Activated CD8-positive, alpha-beta memory T cell treated with anti-CD3 and anti-CD28 coated beads for 48 hours (primary cell): ENCODE results near the gene NTRK2.

Source experiments
- DNase-seq, 3 experiments: peaks; one replicate each; pipeline ENCODE4 v3.0.0-alpha.2; 2020; ENCODE audit warnings: low read depth in 2 of 3, low spot score in 2 of 3

NTRK2 gene

DNA sequence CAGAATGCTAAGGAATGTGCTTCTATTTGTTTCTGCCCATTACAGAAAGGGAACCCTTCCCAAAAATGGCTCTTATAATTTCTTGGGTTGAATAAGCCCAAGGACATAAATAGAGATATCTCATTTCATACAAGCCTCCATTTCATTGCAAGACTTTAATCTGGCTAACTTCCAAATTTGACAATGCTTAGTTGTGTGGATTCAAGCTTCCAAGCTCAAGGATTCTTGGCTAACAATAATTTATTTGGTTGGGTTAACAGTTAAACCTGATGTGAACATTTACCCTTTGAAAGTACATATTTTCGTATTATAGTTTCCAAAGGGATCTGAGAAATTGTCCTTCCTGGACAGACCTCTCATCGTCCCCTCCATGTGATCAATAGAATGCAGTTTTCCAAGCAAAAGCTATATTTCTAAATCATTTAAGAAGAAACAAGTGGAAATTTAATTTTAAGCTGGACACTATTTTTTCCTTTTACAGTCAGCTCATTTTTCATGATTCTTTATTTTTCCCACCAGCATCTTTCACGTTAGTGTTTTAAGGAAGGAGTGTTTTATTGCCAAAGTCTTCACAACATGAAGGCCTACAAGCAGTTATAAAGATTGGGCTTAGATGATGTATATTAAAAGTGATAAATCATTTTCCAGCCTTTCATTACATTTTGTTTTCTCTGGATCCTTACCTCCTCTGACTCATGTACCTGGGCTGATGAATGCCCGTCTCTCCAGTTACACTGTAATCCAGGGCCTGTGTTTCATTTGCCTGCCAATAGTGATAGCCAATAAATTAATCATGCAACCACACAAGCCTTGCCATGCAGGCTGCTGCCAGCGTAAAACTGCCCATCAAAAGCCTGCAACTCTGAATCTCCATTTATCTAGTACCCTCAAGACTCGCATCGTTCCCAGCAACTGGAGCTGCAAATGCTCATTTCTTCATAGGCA is 176.7 kb downstream of the NTRK2 start:
- no peak for DNase-seq

- DNase-seq = no peak
Measured at GRCh38 chr9:84846906-84847305, 177.4 kb downstream of the NTRK2 start.

- no peak for DNase-seq
Measured at GRCh38 chr9:84849049-84849448, 179.5 kb downstream of the NTRK2 start.

DNA sequence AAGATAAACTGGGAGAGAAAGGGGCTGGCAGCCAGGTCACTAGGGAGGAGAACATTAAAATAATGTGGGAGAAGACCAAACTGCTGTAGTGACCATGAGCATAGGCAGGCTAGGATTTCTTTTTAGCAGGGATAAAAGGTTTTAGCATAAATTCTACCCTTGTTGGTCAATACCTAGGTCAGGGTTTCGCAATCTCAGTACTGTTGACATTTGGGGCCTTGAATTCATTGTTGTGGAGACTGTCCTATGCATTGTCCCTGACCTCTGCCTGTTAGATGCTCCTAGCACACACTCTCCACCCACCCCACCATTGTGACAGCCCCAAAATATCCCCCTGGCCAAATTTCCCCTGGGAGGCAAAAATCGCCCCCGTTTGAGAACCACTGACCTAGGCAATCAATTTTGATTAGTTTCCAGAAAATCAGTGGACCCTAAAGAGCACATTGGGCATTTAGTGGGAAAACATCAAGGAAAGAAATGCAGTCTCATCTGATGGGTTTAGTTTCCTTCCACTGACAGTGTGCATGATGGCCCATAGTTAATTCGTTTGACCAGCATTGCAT is 181.4 kb downstream of the NTRK2 start:
- DNase-seq = no peak

DNA sequence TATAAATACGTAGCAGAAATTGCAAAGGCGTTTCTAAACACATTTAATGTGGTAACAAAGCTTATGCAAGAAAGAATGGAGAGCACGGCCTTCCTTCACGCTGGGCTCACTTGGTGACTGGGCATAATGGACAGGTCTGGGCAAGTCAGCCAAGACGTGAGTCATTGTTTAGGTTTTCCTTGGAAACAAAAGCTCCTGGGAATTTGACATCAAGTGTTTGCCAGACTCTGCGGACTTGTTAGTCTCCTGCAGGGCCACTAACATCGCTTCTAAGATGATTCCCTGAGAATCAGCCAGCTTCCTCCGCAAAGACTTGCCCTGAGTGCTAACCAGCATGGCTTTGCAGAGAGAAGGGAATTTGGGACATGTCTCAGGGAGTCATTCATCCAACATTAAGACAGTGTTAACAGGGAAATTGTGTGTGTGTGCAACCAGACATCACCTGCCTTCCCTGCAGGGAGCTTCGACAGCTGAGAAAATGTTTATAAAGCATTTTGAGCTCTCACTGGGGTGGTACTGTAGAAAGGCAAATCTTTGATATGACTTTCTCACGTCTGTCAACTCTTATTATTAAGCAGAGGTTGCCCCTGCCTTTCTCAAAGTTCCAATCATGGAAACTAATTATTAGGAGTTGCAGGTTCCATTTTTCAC is 182.5 kb downstream of the NTRK2 start:
- DNase-seq = no peak

DNA sequence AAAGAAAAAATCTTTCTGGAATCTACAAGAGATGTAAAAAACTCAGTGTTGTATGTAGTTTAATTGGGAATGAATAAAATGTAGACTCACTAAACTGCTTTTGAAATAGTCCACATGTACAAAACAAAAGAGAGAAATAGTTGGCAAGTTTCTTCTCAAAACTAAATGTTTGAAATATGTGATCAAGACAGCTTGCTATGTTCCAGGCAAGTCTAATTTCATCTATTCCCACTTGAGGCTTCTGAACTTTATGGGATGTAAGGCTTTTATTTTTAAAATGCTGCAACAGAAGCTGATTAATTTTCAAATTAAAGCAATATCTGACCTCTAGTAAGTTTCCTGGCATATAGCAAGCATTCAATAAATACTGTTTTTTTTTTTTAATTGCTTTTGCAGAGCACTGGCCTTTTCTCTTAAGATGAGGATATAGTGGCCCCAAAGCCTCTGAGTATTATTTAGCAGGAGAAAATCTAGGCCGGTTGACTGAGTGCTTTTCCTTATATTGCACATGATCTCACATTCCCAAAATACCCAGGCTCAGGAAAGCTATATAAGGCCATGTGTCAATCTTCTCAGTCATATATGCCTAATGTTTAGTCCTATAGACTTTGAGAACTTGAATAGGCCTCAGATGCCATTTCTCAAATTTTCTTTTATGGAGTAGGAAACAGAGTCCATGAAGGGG is 183.2 kb downstream of the NTRK2 start:
- no peak for DNase-seq

- no peak for DNase-seq
Measured at GRCh38 chr9:84856181-84856632, 186.7 kb downstream of the NTRK2 start.

GRCh38 chr9:84857211-84857610 is 187.7 kb downstream of the NTRK2 start:
- DNase-seq = no peak

DNA sequence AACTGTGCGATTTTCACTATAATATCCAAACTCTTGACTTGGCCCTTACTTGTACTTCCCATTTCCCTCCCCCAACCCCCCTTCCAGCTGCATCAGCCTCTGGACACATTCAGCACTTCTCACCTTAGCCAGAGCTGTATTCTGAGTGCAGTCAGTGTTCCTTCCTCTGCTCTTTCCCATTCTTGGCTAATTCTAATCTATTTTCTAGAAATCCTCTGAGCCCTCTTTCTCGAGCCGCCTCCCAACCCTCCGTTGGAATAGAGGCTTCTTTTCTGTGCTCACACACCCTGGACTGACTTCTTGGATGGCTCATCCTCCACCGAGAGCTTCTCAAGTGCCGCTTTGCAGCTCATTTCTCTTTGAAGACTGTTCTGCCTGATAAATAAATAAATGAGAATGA is 188.8 kb downstream of the NTRK2 start:
- no peak for DNase-seq

- DNase-seq = no peak
Measured at GRCh38 chr9:84860249-84861115, 191.0 kb downstream of the NTRK2 start.

GRCh38 chr9:84861455-84861854 is 191.9 kb downstream of the NTRK2 start:
- no peak for DNase-seq

DNA sequence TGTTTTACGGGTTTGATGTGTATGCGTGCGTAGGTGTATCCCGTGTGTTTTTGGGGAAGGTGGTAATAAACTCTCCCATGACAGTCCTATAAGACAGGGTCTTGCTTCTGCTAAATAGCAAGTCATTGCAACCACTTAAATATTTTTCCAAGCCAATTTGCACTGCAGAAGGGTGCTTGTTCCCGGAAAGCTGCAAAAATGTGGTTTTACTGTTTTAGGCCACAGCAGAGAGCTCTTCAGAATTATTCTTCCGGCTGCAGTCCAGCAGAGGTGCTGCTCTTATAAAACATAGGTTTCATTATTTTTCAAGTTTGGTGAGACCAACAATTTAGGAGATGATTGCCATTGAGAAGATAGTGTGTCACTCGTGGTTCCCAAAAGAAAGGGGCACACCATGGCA is 192.8 kb downstream of the NTRK2 start:
- no peak for DNase-seq

DNA sequence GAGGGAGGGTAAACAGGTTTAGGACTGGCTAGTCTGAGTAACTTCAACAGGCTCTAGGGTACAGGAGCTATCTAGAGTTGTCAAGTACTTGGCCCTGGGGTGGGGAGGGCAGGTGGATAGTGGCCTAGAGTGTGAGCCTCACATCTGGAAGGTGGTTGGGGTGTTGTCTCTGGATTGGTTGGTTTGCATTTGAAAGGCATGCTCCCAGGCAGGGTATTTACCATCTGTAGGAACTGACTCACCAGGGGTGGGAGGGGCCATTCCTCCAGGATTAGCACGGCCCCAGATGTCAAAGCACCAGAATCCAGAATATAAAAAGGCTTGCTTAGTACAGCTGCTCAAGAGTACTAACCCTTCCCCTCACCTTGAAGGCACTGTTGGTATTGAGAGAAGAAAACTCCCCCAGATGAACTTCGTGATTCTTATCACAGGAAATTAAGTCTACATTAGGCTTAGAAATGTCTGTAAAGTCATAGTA is 193.3 kb downstream of the NTRK2 start:
- no peak for DNase-seq

DNA sequence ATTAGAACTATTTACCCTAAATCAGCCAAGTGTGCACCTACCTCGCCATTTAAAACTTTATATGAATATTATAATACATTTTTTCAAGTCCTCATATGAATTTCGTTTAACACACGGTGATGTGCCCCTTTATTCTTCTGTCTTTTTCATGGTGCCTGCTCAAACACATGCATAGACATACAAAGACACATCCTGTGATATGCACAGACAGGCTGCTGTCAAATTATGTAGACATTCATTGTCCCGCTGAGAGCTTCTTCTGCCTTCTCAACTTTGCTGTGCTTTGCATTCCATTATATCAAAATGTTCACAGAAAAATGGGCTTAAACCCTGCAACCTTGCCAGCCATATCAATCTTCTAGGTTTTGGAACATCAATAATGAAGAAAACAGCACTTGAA is 193.8 kb downstream of the NTRK2 start:
- no peak for DNase-seq

DNA sequence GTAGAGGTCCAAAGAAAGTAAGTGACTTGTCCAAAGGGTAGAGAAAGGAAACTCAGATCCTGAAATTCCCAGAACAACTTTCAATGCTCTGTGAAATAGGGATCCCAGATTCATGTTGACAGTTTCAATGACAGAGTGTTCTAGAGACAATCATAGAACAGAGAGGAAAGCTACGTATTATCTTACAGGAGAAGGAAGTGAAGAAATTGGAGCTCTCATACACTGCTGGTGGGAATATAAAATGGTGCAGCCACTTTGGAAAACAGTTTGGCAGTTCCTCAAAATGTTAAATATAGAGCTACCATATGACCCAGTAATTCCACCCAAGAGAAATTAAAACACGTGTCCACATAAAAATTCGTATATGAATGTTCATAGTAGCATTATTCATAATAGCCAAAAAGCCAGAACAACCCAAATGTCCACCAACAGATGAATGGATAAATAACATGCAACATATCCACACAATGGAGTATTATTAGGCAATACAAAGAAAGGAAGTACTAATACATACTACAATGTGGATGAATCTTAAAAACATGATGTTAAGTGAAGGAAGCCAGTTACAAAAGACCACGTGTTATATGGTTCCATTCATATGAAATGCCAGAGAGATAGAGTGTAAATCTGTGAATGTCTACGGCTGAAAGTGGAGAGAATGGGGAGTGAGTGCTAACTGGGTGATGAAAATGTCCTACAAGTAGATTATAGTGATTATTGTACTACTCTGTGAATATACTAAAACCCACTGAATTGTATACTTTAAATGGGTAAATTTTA is 197.1 kb downstream of the NTRK2 start:
- DNase-seq = no peak

DNA sequence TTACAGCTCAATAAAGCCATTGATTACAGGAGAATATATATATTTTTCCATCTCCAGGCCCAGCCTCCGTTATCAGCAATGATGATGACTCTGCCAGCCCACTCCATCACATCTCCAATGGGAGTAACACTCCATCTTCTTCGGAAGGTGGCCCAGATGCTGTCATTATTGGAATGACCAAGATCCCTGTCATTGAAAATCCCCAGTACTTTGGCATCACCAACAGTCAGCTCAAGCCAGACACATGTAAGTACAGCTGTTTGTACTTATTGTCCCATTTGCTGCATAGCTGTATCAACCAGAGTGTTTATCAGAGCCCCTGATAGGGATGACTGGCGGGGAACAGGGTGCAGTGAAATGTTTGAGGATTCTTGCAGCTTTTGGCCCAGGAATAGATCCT is 197.7 kb downstream of the NTRK2 start:
- DNase-seq = no peak

GRCh38 chr9:84869091-84869490 is 199.6 kb downstream of the NTRK2 start:
- no peak for DNase-seq

- no peak for DNase-seq
Measured at GRCh38 chr9:84871983-84872382, 202.5 kb downstream of the NTRK2 start.

GRCh38 chr9:84874022-84874421 is 204.5 kb downstream of the NTRK2 start:
- no peak for DNase-seq

DNA sequence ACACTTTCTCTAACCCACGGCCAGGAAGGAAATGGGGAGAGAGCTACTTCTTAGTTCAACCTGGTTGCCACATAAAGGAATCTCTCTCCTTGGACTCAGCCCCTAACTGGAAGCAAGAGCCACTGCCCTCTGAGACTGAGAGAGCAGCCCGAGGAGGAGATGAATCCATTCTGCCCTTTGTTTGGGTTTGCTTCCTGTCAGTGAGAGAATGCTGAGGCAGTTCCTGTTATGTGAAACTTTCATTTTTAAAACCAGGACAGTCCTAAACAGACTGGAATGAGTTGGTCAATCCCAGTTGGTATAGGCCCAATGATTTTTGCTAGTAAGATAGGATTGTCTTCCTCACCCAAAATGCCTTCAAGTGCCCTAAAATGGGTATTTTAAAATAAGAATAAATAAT is 205.1 kb downstream of the NTRK2 start:
- no peak for DNase-seq
